Stimulated activated CD4-positive, alpha-beta T cell treated with anti-CD3 and anti-CD28 coated beads, Interleukin-1b, Interleukin-23, amount 100 ng/mL, for 1 hour (primary cell): ENCODE data around the gene LPA.
"Not testable (repeated sequence)": the region's sequence is repeated elsewhere in the genome, so short reads cannot be mapped to it uniquely, and the experiment has no call there.

ENCODE experiments used
- DNase-seq, 2 donors: peaks; one replicate each; pipeline ENCODE4 v3.0.0-alpha.2; 2020; ENCODE audit warnings: low read depth in 2 of 2

The LPA gene

GRCh38 chr6:160667639-160668481, 3.8 kb upstream of the LPA start:
- peak in 1 of 2 donors; percentile 3 for DNase-seq

DNA sequence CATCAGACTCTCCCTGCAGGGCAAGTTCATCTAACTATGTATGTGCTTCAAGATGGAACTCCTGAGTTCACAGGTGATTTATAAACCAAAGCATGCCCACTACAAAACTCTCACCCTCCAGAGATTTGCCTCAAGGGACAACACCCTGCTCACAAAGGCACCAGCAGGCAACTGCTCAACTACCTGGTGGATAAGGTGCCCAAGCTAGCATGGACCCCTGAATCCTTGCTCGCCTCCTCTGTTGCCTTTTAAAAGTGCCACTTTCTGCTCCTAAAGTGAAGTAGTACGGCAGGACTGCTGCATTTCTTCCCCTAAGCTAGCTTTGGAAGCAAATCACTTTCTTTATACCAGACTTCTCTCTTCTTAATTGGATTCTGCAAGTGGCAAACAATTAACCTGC, 1.2 kb downstream of the LPA start:
- DNase-seq: no peak

DNA sequence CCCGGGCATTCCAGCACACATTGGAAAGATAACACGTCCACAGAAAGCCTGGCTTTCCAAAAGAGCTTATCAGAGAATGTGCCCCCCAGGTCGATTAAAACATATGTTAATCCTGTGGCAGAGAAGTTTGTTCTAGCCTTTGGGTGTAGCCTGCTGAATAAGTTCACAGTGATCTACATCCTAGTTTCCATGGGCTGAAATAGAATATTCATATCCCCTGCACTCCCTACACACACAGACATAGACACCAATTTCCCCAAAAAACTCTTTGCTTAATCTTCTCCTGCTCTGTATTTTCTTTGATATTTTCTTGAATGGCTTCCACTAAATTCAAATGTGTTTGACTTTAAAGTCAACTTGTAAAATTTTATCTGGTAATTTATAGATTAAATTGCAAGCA, 1.6 kb downstream of the LPA start:
- no peak for DNase-seq

DNA sequence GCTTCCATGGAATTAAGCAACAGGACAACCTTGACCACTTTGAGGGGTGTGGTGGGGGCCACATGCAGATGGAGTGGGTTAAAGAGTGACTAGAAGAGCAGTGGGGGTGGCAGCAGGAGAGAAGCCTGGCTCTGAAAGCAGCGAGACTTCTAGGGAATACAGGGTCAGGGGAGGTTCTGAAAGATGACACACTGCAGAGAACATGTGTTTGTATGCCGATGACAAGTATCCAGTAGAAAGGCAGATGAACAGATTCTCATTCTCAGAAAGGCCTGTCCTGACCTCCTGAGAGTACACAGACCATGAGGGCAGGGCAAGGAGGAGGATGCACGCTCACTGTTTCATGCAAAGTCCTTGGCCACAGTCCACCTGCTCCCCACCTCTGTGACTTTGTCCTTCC, 2.9 kb downstream of the LPA start:
- no peak for DNase-seq

- no peak for DNase-seq
These were observed 4.5 kb downstream of the LPA start for GRCh38 chr6:160659562-160659961.

DNA sequence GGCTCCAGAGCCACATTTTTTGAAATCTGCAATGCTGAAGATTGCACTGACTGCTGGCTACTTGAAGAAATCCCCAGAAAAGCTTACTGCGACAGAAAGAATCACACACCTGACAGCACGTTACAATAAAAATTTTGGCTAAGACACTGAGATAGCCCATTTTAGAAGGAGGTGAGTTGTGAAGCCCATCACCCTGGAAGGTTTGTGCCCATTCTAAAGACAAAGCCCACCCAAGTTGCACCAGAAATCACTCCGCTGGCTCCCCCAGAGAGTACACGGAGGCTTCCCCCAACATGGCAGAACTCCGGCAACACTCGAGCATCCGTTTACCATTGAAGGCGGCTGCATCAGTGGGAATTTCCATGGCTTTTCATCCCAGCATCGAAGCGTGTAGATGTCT, 29.4 kb downstream of the LPA start:
- no peak for DNase-seq

DNA sequence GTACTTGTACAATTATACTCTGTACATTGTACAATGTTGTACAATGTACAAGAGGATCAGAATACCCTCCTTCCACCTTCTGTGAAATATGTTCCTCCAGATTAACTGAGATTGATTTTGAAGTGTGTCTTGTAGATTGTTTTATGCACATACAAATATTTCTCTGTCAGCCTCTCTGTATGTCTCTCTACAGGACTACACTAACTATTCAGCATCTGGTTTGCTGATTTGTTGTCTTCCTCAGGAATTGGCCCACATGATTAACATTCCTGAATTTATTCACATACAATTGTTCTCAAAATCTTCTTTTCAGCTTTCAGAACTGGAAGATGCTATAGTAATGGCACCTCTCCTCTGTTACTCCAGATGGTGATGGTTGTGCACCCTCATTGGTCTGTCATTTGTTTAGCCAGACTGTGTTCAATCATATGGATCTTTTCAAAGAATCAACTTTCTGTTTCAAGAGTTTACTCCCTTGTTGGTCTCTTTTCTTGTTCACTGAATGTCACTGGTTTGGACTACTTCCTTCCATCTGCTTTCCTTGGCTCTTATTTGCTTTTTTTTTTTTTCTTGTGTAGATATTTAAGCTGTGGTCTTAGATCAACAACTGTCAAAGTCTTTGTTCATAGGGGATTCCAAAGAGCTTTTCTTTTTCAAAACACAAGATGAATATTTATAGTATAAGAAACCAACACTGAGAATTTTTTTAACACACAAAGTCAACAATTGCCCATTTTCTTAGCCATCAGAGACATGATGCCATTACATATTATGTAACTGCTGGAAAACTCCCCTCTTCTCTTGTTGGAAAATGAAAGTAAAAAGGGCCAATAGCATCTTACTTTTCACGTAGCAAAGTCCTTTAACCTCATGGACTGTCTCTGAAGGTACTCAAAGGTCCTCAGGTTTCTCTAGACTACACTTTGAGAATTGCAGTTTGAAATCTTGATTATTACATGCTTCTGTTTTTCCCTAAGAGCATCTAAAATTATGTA, 67.9 kb downstream of the LPA start:
- DNase-seq: no peak

DNA sequence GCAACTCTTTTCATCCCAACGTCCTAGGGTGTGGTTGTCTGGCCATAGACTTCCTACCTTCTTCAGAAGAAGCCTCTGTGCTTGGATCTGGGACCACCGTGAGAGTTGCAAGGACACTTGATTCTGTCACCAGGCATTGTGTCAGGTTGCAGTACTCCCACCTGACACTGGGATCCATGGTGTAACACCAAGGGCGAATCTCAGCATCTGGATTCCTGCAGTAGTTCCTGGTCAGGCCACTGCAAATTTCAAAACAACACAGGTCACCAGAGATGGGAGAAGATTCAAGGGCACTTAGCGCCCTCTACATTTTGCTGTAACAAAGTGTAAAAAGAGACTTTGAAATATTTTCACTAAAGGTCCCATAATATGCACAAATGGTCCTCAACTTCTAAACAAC, 68.8 kb downstream of the LPA start:
- not testable (repeated sequence) for DNase-seq

DNA sequence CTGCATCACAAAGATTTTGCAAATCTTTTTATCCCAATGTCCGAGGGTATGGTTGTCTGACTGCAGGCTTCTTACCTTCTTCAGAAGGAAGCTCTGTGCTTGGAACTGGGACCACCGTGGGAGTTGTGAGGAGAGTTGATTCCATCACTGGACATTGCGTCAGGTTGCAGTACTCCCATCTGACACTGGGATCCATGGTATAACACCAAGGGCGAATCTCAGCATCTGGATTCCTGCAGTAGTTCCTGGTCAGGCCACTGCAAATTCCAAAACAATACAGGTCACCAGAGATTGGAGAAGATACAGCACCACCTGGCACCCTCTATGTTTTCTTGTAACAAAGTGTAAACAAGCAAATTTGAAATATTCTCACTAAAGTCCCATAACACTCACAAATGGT, 77.7 kb downstream of the LPA start:
- no peak for DNase-seq

DNA sequence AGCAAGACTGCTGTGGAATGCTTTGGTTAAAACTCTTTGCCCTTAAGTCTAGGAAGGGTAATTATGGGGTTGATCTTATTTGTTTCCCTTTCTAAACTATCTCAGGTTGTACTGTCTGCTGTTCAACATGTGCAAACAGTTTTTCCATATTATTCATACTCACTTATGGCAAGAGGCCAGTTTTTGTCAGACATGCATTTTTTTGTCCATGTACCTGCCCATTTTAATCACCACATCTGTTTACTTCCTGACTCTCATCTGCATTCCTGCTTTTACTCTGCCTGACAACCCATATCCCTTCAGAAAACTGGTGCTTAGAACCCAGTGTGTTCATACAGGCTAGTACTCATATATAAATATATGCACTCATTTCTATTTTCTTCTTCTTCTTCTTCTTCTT, 80.3 kb downstream of the LPA start:
- no peak for DNase-seq

- DNase-seq: no peak
These were observed 82.7 kb downstream of the LPA start for GRCh38 chr6:160581406-160581805.

DNA sequence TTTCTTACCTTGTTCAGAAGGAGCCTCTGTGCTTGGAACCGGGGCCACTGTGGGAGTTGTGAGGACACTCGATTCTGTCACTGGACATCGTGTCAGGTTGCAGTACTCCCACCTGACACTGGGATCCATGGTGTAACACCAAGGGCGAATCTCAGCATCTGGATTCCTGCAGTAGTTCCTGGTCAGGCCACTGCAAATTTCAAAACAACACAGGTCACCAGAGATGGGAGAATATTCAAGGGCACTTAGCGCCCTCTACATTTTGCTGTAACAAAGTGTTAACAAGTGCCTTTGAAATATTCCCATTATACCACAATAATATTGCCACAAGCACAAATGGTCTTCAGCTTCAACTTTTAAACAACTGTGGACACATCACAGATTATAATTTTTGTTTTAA, 85.6 kb downstream of the LPA start:
- DNase-seq: not testable (repeated sequence)

DNA sequence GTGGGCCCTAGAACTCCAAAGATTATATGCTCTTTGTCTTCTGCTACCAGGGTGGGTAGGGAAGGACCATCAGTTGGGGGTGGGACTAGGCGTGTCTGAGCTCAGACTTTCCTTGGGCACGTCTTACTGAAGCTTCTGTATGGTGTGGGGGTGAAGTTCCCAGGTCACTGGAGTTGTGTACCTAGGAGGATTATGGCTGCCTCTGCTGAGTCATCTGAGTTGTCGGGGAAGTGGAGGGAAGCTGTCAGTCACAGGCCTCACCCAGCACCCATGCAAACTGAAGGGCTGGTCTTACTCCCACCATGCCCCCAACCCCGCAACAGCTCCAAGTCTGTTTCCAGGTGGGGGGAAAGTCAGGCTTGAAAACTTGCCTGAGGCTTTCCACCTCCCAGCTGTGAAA, 90.1 kb downstream of the LPA start:
- no peak for DNase-seq

DNA sequence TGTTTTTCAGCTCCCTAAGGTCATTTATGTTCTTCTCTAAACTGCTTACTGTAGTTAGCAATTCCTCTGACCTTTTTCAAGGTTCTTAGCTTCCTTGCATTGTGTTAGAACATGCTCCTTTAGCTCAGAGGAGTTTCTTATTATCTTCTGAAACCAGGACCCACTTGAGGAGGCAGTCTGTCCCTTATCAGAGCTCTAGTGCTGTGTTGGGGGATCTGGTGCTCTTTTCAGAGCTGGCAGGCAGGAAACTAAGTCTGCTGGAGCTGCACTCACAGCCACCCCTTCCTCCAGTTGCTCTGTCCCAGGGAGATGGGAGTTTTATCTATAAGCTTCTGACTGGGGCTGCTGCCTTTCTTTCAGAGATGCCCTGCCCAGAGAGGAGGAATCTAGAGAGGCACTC, 92.9 kb downstream of the LPA start:
- DNase-seq: not testable (repeated sequence)

DNA sequence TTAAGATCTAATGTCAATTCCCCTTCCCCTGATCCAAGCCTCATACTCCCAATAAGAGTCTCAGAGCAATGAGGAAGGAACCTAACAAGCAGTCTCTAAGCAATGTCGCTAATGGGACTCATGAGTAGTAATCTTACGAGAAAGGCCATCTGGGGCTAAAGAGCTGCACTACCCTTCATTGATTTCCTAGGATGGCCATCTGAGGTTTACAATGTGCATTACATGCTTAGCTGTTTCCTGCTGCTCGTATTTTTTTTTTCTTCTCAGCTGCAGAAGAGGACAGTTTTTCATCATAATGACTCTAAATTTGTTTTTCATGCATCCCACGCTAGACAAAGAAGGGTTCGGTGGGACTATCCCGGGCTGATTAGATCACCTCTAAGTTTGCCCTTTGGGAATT, 119.3 kb downstream of the LPA start:
- DNase-seq: no peak

- no peak for DNase-seq
These were observed 128.8 kb downstream of the LPA start for GRCh38 chr6:160535270-160535669.

DNA sequence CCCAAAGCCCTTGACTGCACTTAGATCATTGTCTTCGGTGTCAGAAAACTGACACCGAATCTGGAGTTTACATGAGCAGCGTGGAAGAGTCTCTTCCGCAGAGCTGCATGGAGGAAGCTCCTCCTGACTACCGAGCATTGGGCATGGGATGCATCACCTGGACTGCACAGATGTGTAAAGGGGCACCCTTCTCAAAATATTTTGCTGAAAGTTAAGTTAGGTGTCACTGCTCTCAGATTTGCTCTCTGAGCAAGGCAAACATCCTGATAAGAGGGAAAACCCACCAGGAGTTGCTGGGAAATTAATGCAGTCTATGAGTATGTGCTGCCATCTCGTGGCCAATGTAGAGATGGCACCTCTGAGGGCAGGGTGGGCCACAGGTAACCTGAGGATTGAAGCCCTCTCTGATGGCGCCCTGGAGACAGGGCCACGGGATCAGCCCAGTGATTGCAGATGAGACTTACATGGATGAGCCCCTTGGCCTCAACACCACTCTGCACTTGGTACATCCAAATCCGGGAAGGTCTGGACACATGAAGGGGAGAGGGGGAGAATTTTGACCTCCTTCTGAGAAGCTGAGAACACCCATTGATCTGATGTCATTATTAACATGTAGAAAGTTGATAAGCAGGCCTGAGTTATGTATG, 129.9 kb downstream of the LPA start:
- peak; percentile 11 to 56 for DNase-seq

- no peak for DNase-seq
These were observed 131.8 kb downstream of the LPA start for GRCh38 chr6:160532315-160532714.

DNA sequence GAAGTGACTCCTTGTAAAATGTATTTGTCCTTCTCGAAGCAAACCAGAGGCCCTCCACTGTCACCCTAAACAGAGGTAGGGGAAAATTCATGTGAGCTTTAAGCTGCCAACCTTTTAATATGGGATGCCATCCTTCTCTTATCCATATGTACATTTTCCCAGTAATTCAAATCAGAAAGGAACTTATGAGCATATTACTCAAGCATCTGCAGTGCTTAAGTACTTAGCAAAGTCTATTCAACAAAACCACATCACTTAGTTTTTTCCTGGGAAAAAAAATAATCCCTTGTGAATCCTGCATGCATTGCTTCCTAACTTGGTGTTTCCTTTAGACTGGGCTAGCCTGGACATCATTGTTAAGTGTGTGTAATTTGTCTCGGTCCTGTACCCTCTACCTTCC, 132.2 kb downstream of the LPA start:
- DNase-seq: no peak

GRCh38 chr6:160529524-160529923, 134.6 kb downstream of the LPA start:
- not testable (repeated sequence) for DNase-seq

DNA sequence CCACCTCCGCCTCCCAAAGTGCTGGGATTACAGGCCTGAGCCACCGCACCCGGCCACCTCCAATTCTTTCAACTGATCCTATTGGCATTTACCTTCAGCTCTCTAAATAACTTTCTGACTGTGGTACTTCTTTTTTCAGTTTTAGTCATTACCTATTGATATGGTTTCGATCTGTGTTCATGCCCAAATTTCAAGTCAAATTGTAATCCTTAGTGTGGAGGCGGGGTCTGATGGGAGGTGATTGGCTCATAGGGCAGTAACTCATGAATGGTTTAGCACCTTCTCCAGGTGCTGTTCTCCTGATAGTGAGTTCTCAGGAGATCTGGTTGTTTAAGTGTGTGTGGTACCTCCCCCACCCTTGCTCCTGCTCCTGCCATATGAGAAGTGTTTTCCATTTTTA, 140.9 kb downstream of the LPA start:
- DNase-seq: no peak
